Stimulated activated CD4-positive, alpha-beta T cell treated with anti-CD3 and anti-CD28 coated beads, Interleukin-12 subunit alpha, Interleukin-12 subunit beta, amount 100 ng/mL, for 4 hours (primary cell): ENCODE results near the gene YPEL2.

Experiments
- DNase-seq: peaks from one replicate; pipeline ENCODE4 v3.0.0-alpha.2; 2020

Gene YPEL2

DNA sequence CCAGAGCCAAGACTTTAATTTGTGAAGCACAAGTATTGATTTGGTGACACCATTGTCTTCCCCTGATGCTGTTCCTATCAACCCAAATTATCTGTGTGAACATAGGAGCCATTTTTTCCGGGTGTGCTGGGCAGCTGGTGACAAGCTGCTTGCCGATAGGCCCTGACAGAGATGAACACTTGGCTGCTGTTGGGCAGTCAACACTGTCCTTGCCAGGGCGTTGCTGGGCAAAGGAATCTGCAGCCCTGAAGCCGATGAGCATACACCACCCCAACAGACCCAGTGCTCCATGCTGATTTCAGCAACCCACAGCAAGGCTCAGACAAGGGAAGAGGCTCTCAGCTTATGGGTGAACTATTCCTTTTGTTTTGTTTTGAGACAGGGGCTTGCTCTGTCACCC lies 105.4 kb downstream of the YPEL2 start:
- no peak for DNase-seq

DNA sequence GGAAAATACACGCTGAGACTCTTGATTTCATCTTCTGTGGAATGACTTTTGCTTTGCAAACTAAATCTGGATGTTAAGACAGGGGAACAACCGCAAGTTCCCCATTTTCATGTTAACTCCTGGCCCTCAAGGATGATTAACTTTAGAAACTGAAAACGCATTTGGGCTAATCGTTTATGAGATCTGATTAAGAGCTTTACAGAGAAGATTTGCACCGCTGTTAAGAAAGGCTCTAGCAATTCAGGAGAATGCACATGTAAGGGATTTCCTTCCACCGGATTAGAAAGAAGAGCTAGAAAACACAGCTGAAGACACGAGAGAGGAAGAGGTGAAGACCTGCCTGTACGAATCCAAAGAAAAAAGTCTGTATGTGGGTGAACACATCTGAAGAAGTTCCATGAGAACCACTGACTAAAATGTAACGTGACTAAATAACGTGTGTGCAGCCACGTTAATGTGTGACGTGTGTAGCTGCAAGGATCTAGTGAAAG lies 106.4 kb downstream of the YPEL2 start:
- no peak for DNase-seq

DNA sequence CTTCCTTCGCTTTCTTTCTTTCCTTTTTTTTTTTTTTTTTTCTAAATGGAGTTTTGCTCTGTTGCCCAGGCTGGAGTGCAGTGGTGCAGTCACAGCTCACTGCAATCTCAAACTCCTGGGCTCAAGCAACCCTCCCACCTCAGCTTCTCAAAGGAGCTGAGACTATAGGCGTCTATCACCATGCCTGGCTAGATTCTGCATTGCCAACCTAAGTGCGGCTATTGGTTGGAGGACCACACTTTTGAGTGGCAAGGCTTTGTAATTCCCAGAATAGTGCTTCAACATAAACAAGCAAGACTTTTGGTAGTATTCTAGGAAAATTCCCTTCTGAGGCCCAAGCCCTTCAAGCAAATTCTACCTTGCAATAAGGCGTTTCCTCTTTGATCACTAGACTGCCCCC lies 107.8 kb downstream of the YPEL2 start:
- no peak for DNase-seq

DNA sequence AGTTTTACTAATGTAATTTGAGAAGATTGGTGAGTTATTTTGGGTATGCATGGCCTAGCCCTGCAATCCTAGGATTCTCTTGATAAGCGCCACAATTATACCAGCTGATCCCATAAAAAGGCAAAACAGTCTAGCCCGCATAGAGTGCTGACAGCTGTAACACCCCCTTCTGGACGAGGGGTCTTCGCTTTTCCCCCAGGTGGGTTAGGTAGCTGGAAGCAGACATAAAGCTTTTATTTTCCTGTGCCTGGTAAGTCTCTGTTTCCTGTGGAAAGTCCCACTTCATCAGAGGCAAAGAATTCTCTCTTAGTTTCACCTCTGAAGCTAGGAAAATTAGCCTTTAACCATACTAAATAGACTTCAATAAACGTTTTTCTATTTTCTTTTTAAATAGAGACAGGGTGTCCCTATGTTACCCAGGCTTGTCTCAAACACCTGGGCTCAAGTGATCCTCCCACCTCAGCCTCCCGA lies 108.3 kb downstream of the YPEL2 start:
- no peak for DNase-seq

DNA sequence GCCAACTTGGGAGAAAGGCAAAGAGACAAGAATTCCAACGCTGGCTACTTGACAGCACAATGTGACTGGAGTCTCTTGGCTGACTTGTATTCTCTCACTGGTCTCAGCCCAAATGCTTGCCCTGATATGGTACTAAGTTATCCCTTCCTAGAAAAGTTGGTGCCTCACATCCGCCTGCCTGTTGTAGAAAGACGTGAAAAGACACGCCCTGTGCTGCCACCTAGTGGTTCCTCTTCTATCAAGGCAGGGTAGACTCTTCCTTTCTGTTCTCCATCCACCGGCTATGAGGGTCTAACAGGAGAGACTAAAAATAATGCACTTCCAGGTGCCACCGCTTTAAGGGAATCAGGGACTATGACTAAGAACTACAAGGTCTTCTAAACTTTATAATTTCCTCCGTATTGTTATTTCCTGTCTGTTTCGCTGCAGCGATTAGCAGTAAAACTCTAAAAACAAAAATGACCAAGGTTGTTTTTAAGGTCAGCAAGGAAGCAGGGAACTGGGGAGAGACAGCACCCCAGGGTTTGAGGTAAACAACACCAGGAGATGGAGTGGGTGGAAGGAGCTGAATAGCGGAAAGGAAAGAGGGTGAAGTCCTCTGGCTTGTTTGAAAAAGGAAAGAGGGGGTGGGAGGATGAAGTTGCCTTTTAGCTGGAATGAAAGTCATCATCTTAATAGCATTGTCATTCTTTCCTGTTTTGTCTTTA lies 109.5 kb downstream of the YPEL2 start:
- DNase-seq = peak; percentile 79

DNA sequence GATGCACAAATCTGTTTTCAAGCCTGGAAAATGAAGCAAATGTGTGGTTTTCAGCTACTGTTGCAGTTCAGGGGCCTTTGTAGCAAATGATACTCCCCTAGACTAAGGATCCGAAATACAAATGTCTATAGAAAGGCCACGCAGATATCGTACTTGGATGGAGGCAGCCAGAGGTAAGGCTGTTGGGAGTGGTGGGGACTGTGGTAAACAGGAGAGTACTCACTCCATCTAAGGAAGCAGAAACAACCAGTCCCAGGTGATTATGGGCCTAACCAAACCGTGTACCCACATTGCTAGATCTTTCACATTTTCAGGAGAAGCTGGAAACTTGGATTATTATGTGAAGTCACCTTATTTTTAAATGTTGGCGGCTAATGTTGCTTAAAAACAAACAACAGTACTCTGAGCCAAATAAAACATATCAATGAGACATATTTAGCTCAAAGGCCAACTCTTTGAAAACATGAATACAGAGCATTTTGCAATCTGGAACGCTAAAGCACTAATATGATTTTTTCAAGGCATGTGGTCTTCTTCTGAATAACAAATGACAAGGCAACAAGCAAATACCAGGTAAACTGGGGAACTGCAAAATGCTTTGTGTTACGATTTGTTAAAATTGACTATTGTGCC lies 110.1 kb downstream of the YPEL2 start:
- no peak for DNase-seq

DNA sequence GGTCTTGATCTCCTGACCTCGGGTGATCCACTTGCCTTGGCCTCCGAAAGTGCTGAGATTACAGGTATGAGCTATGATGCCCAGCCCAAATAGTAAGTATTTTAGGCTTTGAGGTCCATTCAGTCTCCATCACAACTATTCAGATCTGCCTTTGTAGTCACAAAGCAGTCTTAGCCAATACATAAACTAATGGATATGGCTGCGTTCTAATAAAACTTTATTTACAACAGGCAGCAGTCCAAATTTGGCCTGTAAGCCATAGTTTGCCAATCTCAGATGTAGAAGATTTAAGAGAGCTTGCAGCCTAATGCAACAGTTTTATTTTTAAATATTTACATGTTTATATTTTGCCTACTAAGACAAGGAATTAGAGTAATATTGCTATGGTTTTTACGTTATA lies 111.7 kb downstream of the YPEL2 start:
- DNase-seq = no peak
